NOMO-1 treated with DMSO at 0.1 percent for 48 hours (cell line): ENCODE measurements around the gene COL11A2.

ENCODE experiments used
- DNase-seq: peaks from one replicate; lab custom pipeline; 2025; ENCODE audit not compliant: unreplicated experiment; lab: John Stamatoyannopoulos, UW

Gene COL11A2

DNA sequence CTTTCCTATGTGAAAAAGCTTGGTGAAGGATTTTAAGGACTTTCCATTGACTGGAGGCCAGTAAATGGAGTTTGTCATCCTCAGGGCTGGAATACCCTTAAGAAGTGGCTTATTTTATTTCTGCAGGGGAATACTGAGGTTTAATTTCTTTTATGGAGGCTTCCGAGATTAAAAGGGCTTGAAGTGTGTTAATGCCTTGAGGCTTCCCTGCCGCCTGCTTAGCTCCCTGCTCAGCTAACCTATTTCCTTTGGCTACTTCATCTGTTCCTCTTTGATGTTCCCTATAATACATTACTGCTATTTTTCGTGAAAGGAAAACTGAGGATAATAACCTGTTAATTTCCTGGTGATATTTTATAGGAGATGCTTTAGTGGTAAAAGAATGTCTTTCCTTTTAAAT lies 72.3 kb downstream of the COL11A2 start:
- DNase-seq, result no peak

DNA sequence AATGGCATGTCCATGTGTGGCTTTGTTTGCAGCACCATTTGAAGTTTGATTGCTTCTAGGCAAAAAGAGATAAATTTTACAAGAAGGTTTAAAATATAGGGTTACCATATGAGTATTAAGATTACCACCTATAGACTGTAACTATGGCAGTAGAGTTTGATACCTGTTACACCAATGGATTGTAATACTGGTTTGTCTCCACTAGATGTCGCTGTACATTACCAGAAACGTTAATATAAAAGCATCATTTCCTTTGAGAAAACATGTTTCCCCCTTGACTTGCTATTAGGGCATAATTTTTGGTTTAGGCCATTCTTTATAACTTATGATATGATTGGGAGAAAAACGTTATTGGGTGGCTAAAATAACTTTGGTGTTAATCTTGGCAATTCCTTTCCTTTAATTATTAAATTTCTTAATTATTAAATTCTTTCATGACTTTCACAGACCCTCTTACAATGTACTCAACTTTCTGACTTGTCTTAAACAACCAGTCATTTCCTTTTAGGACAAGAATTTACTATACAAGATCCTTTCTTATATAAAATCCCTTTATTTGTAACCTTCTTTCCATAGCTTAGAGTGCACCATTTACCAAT lies 73.6 kb downstream of the COL11A2 start:
- DNase-seq, result peak; percentile 59

DNA sequence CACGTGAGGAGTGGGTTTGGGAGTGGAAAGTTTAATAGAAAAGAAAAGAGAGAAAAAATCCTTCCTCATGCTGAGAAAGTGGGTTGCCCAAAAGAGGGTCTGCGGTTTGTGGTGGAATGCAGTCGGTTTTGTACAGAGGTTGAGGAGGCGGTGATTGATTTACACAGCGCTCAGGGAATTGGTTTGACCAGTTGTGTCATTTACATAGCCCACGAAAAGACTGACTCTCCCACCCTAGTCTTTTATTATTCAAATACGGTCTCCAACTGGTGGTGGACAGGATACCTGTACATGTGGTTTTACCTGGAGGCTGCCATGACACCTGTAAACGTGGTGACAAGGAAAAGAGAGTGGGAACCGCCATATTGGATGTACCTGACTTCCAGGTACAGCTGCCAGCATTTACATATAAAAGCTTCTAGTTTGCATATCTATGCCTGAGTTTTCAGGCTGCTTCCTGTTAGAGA lies 74.4 kb downstream of the COL11A2 start:
- DNase-seq, result no peak

DNA sequence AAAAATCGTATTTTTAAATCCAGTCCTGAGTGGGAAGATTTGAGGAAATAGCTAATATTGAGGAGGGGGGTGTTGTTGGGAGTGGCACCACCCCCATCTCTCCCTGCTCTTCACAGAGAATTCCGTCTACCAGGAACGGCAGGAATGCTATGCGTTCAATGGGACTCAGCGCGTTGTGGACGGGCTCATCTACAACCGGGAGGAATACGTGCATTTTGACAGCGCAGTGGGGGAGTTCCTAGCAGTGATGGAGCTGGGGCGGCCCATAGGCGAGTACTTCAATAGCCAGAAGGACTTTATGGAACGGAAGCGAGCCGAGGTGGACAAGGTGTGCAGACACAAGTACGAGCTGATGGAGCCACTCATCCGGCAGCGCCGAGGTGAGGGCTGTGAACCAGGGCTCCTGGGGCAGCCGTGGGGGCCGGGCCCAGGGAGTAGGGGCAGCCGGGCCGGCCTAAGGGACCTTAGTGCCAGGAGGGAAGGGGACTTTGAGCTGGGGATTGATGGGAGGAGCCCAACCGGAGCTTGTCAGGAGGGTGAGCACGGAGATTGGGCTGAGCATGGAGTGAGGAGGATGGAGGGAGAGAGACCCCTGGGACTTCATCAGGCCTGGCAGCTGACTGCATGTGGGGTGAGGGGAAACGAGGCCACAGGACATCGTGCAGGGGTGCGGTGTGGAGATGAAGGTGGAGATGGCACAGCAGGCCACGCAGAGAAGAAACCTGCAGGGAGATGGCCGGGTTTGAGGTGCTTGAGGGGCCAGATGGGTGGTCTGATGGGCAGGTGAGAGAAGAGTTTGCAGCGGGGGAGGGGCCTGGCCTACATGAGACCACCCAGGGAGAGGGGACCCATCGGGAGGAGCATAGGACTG lies 75.2 kb downstream of the COL11A2 start:
- DNase-seq, result no peak

DNA sequence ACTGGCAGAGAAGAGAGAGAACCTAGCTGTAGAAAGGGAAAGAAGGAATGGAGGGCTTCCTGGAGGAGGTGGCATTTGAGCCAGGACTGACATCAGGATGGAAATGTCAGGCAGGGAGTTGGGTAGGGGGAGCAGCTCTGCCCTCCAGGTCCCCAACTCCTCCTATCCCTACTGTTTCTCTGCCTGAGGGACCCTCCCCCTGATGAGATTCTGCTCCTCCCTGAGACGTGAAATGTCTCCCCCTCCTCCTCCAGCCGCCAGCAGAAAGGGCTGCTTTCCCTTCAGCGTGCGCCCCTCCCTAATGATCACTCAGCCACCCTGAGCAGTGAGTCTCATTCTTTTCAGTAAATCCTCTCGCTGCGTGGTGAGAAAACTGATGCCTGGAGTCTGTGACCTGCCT lies 75.8 kb downstream of the COL11A2 start:
- no peak for DNase-seq

DNA sequence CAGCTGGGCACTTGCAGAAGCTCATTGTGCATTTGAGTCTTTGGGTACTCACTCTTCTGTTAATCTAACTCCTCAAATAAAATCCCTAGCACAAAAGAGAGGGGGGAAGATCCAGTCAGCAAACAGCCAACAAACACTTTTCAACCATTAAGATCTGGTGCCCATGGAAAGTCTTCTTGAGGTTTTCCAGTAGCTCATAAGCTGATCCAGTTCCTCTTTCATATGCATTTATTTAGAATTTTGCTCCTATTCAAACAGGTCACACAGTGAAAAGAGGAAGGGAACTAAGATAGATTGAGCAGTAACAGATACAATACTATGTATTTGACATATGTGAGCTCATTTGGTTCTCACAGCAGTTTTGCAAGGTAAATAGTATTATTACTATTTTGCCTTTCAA lies 77.9 kb downstream of the COL11A2 start:
- peak; percentile 86 for DNase-seq

DNA sequence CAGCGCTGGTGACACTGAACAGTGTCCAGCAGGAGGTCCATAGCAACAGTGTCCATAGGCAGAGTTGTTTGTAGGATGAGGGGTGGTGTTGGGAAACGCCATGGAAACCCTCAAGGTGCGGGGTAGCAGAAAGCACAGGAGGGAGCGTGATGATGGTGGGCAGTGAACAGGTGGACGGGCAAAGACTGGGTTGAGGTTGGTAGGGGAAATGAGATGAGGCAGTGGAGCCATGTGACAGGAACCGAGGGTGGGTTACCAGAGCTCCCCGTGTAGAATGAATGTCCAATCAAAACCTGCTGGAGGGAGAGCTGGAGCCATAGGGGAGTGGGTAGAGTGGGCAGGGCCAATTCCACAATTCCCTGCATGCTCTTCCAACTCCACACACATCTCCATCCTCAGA lies 78.5 kb downstream of the COL11A2 start:
- no peak for DNase-seq
